B cell (primary cell): ENCODE measurements around the gene ASGR2. TPM values are rescaled to one million over a fixed set of nuclear protein-coding genes. Genes with fewer than 3 reads are reported as not detected.
A peak's percentile ranks its signal among the peaks of the same experiment; 100 is the strongest.
"Not testable (repeated sequence)": the region's sequence is repeated elsewhere in the genome, so short reads cannot be mapped to it uniquely, and the experiment has no call there.

Source experiments
- ATAC-seq: fragments of 200-7000 bp; cut with Tn5 transposase; one replicate; pipeline ENCODE4 v1.10.0; 2021; ENCODE audit warnings: low read depth, mild to moderate bottlenecking, moderate number of reproducible peaks, moderate library complexity
- CTCF ChIA-PET: fragments of 350-600 bp; sonication (Branson Sonifier 250); formaldehyde crosslinking; loops from one replicate; lab custom pipeline; 2021; ENCODE audit warnings: antibody characterized with exemption, inconsistent platforms; lab: Charles Lee
- POLR2A ChIA-PET: fragments of 350-600 bp; sonication (Branson Sonifier 250); formaldehyde crosslinking; loops from one replicate; lab custom pipeline; 2021; ENCODE audit warnings: antibody characterized with exemption; lab: Charles Lee
- DNase-seq: peaks from one replicate; pipeline ENCODE4 v3.0.0; 2013
- H2AFZ ChIP-seq: 2 replicates; pipeline ENCODE4 v1.6.1; 2012; ENCODE audit warnings: mild to moderate bottlenecking, low read depth, low read length; ENCODE audit not compliant: insufficient read depth, poor library complexity, severe bottlenecking
- H3K27ac ChIP-seq, 2 donors: 1 replicate in 1 of 2; 2 replicates in 1 of 2; pipeline ENCODE4 v1.5.1; 2012 to 2013; ENCODE audit warnings: low read length in 2 of 2, mild to moderate bottlenecking in 2 of 2, moderate library complexity in 1 of 2
- H3K27me3 ChIP-seq, 4 experiments: fragments of 200-600 bp in 1 of 4; sonication (generic) in 1 of 4; replicated peaks in 1 of 4; 1 replicate in 2 of 4; 2 replicates in 2 of 4; pipeline versions ENCODE4 v1.6.1 to v1.7.0; 2013 to 2016; ENCODE audit warnings: low read length in 3 of 4, mild to moderate bottlenecking in 2 of 4, mixed read lengths in 1 of 4, moderate library complexity in 1 of 4; ENCODE audit not compliant: insufficient read depth in 4 of 4, control insufficient read depth in 3 of 4; ENCODE audit errors: control extremely low read depth in 1 of 4
- H3K36me3 ChIP-seq, 2 experiments: replicated peaks in 1 of 2; 1 replicate in 1 of 2; 2 replicates in 1 of 2; pipeline versions ENCODE4 v1.6.1 to v1.7.1; 2013; ENCODE audit warnings: low read length in 1 of 2; ENCODE audit not compliant: insufficient read depth in 2 of 2, control insufficient read depth in 1 of 2; ENCODE audit errors: control extremely low read depth in 1 of 2, extremely low read depth in 1 of 2
- H3K4me1 ChIP-seq, 2 donors: fragments of 200-600 bp in 1 of 2; sonication (generic) in 1 of 2; 1 replicate in 1 of 2; 2 replicates in 1 of 2; pipeline versions ENCODE4 v1.5.1 to v1.6.1; 2013 to 2017; ENCODE audit warnings: low read length in 2 of 2; ENCODE audit not compliant: control insufficient read depth in 2 of 2, insufficient read depth in 2 of 2
- H3K4me2 ChIP-seq: replicated peaks from 2 replicates; pipeline ENCODE3; 2012; ENCODE audit warnings: mild to moderate bottlenecking, low read depth, low read length; ENCODE audit not compliant: poor library complexity, severe bottlenecking
- H3K4me3 ChIP-seq, 5 experiments: fragments of 200-600 bp in 1 of 5; sonication (generic) in 1 of 5; 1 replicate in 3 of 5; 2 replicates in 2 of 5; pipeline versions ENCODE4 v1.5.1 to v1.7.0; 2011 to 2016; ENCODE audit warnings: low read length in 4 of 5, mild to moderate bottlenecking in 4 of 5, low read depth in 2 of 5, control low read depth in 1 of 5, moderate library complexity in 1 of 5; ENCODE audit not compliant: insufficient read depth in 1 of 5; ENCODE audit errors: control extremely low read depth in 1 of 5, extremely low read depth in 1 of 5
- H3K79me2 ChIP-seq: fragments of 200-600 bp; sonication (generic); one replicate; pipeline ENCODE4 v1.6.0; 2016; ENCODE audit warnings: low read length; ENCODE audit not compliant: control insufficient read depth, insufficient read depth
- H3K9ac ChIP-seq: fragments of 200-600 bp; sonication (generic); 2 replicates; pipeline ENCODE4 v1.6.1; 2017; ENCODE audit warnings: mild to moderate bottlenecking, low read length, moderate library complexity
- H3K9me3 ChIP-seq, 3 donors: one replicate each; pipeline versions ENCODE4 v1.6.1 to v1.7.1; 2013; ENCODE audit warnings: low read length in 2 of 3; ENCODE audit not compliant: control insufficient read depth in 2 of 3, insufficient read depth in 1 of 3; ENCODE audit errors: control extremely low read depth in 1 of 3
- H4K20me1 ChIP-seq: 2 replicates; pipeline ENCODE4 v1.6.0; 2012; ENCODE audit warnings: mild to moderate bottlenecking, low read length; ENCODE audit not compliant: insufficient read depth, control insufficient read depth, poor library complexity, severe bottlenecking
- H3K27ac Mint-ChIP-seq: one replicate; pipeline ENCODE4 v1.8.0; 2021; ENCODE audit warnings: mixed read lengths
- H3K27me3 Mint-ChIP-seq: one replicate; pipeline ENCODE4 v1.8.0; 2021; ENCODE audit warnings: mixed read lengths
- H3K4me1 Mint-ChIP-seq: one replicate; pipeline ENCODE4 v1.8.0; 2021; ENCODE audit warnings: mixed read lengths
- H3K4me3 Mint-ChIP-seq: one replicate; pipeline ENCODE4 v1.8.0; 2021; ENCODE audit warnings: mixed read lengths
- H3K9me3 Mint-ChIP-seq: one replicate; pipeline ENCODE4 v1.8.0; 2022; ENCODE audit warnings: mixed read lengths; ENCODE audit not compliant: insufficient read depth
- CTCF ChIP-seq: fragments of 200-600 bp; IDR thresholded peaks from one replicate; pipeline ENCODE4 v1.8.0; 2022; ENCODE audit warnings: antibody characterized with exemption, mild to moderate bottlenecking
- EZH2 ChIP-seq: IDR thresholded peaks from 2 replicates; pipeline ENCODE4 v1.6.1; 2012; ENCODE audit warnings: borderline replicate concordance, low read depth, mild to moderate bottlenecking, moderate library complexity, low read length; ENCODE audit not compliant: insufficient read depth, poor library complexity, severe bottlenecking
- WGBS: methylation state at CpG from one replicate; pipeline ENCODE4 v1.1.5; 2013; ENCODE audit warnings: missing lambda C conversion rate; ENCODE audit not compliant: insufficient coverage; 5-methylcytosine and 5-hydroxymethylcytosine counted together
- intact Hi-C: fragments of 100-400 bp; cut with micrococcal nuclease; formaldehyde crosslinking; loops from one replicate; pipeline ENCODE4 v1.10.0; 2022
- polyA plus RNA-seq: library from polyadenylated mRNA; depleted of rRNA; stranded (reverse); fragments of >200 nt; gene quantifications from 2 replicates; pipeline ENCODE4 v1.2.3, GENCODE V29; 2012
- total RNA-seq, 2 donors: library from RNA; stranded (reverse); fragments of 120-200 nt in 1 of 2; gene quantifications; 1 replicate in 1 of 2; 2 replicates in 1 of 2; pipeline versions ENCODE4 v1.2.3 to v1.2.4, GENCODE V29; 2013 to 2022

The ASGR2 gene
- total and polyA plus RNA-seq, 2 donors (not counting 1 experiment from before 2014, with no cell fraction given), result 1.00 TPM; not detected in 1

DNA sequence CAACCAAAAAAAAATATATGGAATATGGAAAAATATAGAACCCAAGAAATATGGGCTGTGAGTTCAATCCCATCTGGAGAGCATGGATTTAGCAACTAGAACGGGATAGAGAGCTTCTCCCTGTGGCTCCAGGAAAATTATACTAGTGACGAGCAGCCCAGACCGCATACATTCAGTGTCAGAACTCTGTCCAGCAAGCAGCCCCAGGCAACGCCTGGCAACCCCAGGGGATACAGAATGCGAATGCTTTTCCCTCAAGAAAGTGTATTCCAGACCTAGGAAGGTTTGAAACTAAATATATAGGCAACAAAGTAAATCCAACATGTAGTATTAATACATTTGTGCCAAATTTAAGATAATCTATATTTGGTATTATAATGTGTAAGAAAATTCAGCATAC, 13.5 kb upstream of the ASGR2 start:
- H3K4me1 Mint-ChIP-seq, result peaks cover 25% of the 10 kb centered on the region

DNA sequence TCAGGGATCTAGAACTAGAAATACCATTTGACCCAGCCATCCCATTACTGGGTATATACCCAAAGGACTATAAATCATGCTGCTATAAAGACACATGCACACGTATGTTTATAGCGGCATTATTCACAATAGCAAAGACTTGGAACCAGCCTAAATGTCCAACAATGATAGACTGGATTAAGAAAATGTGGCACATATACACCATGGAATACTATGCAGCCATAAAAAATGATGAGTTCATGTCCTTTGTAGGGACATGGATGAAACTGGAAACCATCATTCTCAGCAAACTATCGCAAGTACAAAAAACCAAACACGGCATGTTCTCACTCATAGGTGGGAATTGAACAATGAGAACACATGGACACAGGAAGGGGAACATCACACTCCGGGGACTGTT, 12.9 kb upstream of the ASGR2 start:
- CTCF ChIA-PET, H3K4me2 ChIP-seq, DNase-seq, H3K27me3 Mint-ChIP-seq, H3K36me3 ChIP-seq, H3K9me3 Mint-ChIP-seq, H3K9me3 ChIP-seq, H3K27me3 ChIP-seq, H4K20me1 ChIP-seq, H3K27ac ChIP-seq, H3K4me3 Mint-ChIP-seq, ATAC-seq, H3K79me2 ChIP-seq, H3K9ac ChIP-seq, intact Hi-C loops, H3K27ac Mint-ChIP-seq, H3K4me3 ChIP-seq, H2AFZ ChIP-seq: not testable (repeated sequence)
- POLR2A ChIA-PET, result interaction anchor here (0.6 kb wide), 1 partner anchor 47 kb away, joined by 4 read pairs; no protein-coding TSS in a partner anchor
- H3K4me1 ChIP-seq, result peaks cover 30 to 34% of the 10 kb centered on the region in 2 donors
- H3K4me1 Mint-ChIP-seq, result peaks cover 21% of the 10 kb centered on the region
- WGBS, result no CpG with 5 or more reads among the region's 5 CpGs

More for the DNA sequence above, 13.5 kb upstream of the ASGR2 start:
- intact Hi-C loops, result no loop called here
- ChIA-PET CTCF (interaction anchor here (2.1 kb wide), 1 partner anchor 82 kb away, joined by 7 read pairs; no protein-coding TSS in a partner anchor), POLR2A (interaction anchor here (0.6 kb wide), 1 partner anchor 48 kb away, joined by 4 read pairs; no protein-coding TSS in a partner anchor)
- H3K4me3 Mint-ChIP-seq, result no peak overlapping the region
- H3K27me3 Mint-ChIP-seq, result peaks cover 5% of the 10 kb centered on the region
- Histone ChIP-seq H3K36me3 (no peaks in the 10 kb centered on the region), H3K27me3 (peaks cover 0 to 8% (median 0%) of the 10 kb centered on the region in 4 experiments), H3K27ac (no peak overlapping the region), H4K20me1 (no peaks in the 10 kb centered on the region), H2AFZ (no peak overlapping the region), H3K4me1 (peaks cover 32 to 39% of the 10 kb centered on the region in 2 donors), H3K4me3 (no peak overlapping the region), H3K4me2 (no peak overlapping the region), H3K9me3 (no peaks in the 10 kb centered on the region), H3K79me2 (no peaks in the 10 kb centered on the region), H3K9ac (no peak overlapping the region)
- H3K27ac Mint-ChIP-seq, result peak overlapping the region; percentile 32
- ATAC-seq (no peak), DNase-seq (no peak)
- H3K9me3 Mint-ChIP-seq, result no peaks in the 10 kb centered on the region
- no peak for TF ChIP-seq EZH2
- no peak for TF ChIP-seq CTCF
- WGBS, result 93% methylated on average over 3 of the region's 5 CpGs

DNA sequence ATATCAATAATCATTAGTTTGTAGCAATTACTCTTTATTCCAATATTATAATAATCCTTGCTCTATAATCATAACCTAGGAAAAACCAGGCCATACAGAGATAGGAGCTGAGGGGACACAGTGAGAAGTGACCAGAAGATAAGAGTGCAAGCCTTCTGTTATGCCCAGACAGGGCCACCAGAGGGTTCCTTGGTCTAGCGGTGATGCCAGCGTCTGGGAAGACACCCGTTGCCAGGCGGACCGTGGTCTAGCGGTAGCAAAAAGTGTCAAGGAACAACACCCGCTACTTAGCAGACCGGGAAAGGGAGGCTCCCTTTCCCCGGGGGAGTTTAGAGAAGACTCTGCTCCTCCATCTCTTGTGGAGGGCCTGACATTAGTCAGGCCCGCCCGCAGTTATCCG, 11.8 kb upstream of the ASGR2 start:
- H3K27ac Mint-ChIP-seq, H3K27ac ChIP-seq, H3K9me3 ChIP-seq, H3K79me2 ChIP-seq, CTCF ChIA-PET, H3K27me3 ChIP-seq, intact Hi-C loops, H3K9me3 Mint-ChIP-seq, DNase-seq, H3K4me3 Mint-ChIP-seq, H3K36me3 ChIP-seq, ATAC-seq, H3K4me2 ChIP-seq, H2AFZ ChIP-seq, H4K20me1 ChIP-seq, POLR2A ChIA-PET, H3K4me3 ChIP-seq, H3K9ac ChIP-seq: not testable (repeated sequence)
- 97% methylated on average over 5 of the region's 12 CpGs for WGBS
- peaks cover 13% of the 10 kb centered on the region for H3K27me3 Mint-ChIP-seq
- peaks cover 24 to 28% of the 10 kb centered on the region in 2 donors for H3K4me1 ChIP-seq
- peaks cover 18% of the 10 kb centered on the region for H3K4me1 Mint-ChIP-seq
